ENCODE data around the gene FHIT.

The FHIT gene

DNA sequence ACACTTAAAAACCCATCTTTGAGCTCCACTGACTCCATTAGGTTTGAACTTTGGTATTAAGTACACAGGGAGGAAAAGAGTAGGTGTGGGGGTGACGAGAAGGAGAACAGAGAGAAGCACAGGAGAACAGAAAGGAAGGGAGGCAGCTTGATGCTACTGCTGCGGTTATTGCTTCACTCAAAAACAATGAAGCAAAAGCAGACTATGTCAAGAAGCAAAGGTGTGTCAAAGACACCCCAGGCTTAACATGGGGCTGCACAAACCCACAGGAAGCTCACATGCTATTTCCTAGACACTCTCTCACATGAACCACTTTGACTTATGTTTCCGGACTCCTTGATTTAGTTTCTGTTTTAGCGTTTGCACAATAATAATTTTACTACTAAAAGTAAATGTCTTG is 1240.5 kb downstream of the FHIT start:
- peak; percentile 1 for DNase-seq

GRCh38 chr3:60009931-60010478 is 1241.2 kb downstream of the FHIT start:
- no peak for DNase-seq

- no peak for DNase-seq
Observed at GRCh38 chr3:60001369-60001768, 1249.9 kb downstream of the FHIT start.

DNA sequence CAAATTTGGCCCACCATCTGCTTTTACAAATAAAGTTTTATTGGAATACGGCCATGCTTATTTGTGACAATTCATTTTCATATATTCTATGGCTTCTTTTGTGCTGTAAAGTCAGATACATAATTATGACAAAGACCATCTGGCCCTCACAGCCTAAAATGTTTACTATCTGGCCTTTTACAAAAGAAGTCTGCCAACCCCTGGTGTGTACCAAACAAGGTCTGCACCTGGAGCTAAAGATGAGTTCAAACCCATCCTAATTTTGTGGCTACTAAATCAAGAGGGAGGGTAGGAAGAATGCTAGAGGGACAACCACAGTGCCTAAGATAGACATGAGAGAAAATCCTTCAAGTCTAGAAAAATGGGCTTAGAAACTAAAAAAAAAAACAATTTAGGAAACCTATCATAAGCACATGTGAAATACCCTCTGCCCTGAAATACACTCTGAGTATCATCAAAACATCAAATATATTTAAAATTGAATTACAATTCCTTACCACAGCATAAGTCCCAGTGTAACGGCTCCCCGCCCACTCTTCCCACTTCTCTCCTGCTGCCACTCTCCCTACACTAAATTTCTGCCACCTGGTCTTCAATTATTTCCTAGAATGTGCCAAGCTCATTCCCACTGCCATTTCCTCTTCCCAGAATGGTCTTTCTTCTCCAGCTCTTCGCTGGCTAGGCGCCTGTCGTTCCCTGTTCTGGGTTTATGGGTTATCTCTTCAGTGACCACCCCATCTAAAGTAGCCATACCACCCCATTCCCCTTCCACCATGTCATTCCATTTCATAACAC is 1250.7 kb downstream of the FHIT start:
- no peak for DNase-seq

DNA sequence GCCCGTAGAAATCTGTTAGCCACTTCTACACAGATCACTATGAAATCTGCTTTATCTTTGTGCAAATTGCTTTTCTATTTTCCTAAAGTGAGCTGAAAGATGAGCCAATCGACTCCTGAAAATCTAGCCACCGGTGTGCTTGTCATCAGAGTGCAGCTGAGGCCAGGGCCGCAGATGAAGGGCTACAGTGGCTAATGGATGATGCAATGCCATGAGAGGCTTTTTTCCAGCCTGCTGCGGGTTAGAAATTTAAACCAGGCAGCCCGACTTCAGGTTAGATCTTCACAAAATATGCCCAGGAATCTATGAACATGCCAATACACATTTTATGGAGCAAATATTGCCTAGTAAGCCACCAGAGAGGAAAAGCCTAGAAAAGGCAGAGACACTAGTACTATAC is 1253.2 kb downstream of the FHIT start:
- no peak for DNase-seq

GRCh38 chr3:59997583-59997982 is 1253.7 kb downstream of the FHIT start:
- no peak for DNase-seq

DNA sequence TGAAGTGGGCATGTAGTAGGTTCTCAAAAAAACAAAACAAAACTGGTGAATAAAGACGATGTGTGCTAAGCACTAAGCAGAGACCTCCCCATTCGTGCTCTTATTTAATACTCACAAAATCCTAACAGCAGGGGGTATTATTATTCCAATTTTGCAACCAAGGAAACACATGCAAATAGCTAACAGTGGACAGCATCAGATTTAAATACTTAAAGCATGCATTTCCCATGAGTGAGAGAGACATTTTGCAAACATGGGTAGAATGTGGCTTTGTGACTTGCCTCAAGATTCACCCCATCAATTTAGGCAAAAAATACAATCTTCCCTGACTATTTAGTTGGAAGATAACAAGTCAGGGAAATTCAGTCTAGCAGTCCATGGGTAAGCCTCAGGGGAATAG is 1255.2 kb downstream of the FHIT start:
- no peak for DNase-seq

DNA sequence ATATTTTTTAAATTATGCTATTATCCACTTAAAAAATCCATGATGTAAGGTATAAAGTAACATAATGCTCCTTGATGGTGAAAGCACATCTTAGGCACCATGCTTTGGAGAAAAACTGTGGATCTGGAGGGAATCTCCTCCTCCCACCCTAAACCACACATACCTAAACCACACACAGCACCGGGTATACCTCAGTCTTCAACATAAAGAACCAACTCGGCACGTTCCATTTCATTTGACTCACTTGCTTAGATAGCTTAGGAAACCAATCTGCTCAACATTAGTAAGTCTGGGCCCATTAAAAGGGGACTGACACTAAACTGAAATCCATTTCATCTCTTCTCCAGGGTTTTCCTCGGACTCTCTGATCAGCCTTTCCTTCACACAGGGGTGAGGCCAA is 1255.7 kb downstream of the FHIT start:
- no peak for DNase-seq

DNA sequence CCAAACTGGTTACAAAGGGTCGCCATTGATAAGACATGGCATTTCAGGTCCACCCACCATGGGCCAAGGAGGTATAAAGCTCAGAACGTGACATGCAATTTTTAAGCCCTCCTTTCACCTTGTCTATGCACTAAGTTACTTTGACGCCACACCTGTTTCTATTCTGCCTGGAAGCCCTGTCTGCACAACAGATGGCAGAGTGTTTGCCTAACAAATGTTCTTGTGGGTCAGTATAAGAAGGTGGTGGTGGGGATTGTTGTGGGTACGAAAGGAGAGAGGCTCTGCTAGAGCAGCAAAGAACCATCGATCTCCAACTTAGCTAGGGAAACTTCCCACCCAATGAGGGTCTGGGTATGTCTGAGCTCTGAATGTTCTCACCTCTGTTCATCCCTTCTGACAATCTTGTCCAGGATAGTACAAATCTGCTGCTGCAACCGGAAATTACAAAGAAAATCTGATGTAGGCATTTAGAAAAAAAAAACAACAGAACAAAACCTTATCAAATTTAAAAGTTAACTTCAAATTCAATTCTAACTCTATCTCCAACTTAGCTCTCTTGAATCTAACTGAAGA is 1256.4 kb downstream of the FHIT start:
- no peak for DNase-seq

- no peak for DNase-seq
Observed at GRCh38 chr3:59992578-59992977, 1258.7 kb downstream of the FHIT start.

- DNase-seq: no peak
Observed at GRCh38 chr3:59990915-59991314, 1260.3 kb downstream of the FHIT start.

GRCh38 chr3:59982510-59982909 is 1268.7 kb downstream of the FHIT start:
- DNase-seq: no peak

DNA sequence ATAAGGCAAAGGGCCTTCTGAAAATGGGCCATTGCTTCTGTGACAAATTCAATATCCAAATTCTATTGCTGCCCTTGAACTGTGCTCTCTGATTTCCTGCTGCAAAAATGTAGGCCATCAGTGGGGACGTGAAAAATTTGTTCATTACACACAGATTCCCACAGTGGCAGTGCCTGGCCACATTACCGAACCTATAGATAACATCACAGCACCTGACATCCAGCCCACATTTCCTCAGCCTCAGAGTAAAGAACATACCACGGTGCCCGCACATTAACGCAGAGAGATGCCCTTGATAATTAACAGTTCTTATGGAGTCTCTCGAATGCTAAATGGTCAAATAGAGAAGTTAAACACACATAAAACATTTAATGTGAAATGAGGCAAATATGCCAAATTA is 1269.9 kb downstream of the FHIT start:
- DNase-seq: no peak

DNA sequence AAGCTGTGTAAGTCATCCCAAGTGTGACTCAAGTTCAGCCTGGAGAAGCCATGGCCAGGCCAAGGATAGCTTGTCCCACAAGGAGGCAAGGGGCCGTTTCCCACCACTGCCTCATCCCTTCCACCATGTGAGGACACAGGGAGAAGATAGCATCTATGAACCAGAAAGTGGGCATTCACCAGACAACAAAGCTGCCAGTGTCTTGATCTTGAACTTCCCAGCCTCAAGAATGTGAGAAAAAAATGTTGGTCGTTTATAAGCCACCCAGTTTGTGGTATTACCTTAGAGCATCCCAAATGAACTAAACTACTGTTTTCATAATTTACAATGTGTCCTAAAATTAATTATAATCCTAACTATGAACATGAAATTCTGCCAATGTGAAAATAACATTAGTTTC is 1270.7 kb downstream of the FHIT start:
- DNase-seq: no peak

GRCh38 chr3:59979542-59979941 is 1271.7 kb downstream of the FHIT start:
- no peak for DNase-seq

GRCh38 chr3:59978979-59979378 is 1272.3 kb downstream of the FHIT start:
- no peak for DNase-seq

GRCh38 chr3:59970796-59971195 is 1280.5 kb downstream of the FHIT start:
- DNase-seq: no peak

DNA sequence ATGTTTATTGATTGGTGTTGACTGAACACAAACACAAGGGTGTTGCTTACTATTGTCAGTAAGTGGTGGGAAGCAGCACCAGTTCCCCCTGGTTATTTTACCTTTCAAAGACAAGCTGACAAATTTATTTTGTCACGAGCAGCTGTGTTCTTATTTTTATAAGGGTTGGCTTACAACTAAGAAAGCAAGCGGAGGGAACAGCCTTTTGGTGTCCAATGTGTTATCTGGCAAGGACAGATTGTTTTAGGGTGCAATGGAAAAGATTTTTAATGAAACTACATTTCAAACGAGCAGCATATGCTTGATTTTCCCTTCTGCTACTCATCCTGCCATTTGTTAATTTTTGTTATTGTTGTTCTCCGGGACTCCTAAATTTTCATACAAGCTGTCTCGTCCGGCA is 1280.9 kb downstream of the FHIT start:
- DNase-seq: no peak

- no peak for DNase-seq
Observed at GRCh38 chr3:59968513-59969045, 1282.7 kb downstream of the FHIT start.

- DNase-seq: no peak
Observed at GRCh38 chr3:59963676-59964075, 1287.6 kb downstream of the FHIT start.

DNA sequence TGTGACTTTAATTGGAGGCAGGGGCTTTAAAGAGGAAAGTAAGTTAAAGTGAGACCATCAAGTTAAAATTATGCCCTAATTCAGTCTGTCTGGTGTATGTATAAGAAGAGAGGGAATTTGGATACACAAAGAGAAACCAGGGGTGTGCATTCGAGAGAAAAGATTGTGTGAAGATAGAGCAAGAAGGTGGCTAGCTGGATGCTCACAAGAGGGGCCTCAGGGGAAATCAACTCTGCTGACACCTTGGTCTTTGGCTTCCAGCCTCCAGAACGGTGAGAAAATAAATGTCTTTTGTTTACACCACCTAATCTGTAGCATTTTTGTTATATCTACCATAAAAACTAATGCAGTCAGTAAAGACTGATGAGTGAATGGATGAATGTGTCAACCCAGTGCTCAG is 1294.1 kb downstream of the FHIT start:
- no peak for DNase-seq

- DNase-seq: no peak
Observed at GRCh38 chr3:59953104-59953503, 1298.1 kb downstream of the FHIT start.

GRCh38 chr3:59949311-59949710 is 1301.9 kb downstream of the FHIT start:
- DNase-seq: no peak

- DNase-seq: no peak
Observed at GRCh38 chr3:59946401-59946800, 1304.9 kb downstream of the FHIT start.

Data from inflammatory macrophage treated with lipopolysaccharide for 4 hours (primary cell).